Measurements from ENCODE around the gene PRDM16. TPM values are rescaled to one million over a fixed set of nuclear protein-coding genes. Genes with fewer than 3 reads are reported as not detected.

Gene PRDM16
- total RNA-seq, 1 experiment from 2014 or later = 0.09 TPM

DNA sequence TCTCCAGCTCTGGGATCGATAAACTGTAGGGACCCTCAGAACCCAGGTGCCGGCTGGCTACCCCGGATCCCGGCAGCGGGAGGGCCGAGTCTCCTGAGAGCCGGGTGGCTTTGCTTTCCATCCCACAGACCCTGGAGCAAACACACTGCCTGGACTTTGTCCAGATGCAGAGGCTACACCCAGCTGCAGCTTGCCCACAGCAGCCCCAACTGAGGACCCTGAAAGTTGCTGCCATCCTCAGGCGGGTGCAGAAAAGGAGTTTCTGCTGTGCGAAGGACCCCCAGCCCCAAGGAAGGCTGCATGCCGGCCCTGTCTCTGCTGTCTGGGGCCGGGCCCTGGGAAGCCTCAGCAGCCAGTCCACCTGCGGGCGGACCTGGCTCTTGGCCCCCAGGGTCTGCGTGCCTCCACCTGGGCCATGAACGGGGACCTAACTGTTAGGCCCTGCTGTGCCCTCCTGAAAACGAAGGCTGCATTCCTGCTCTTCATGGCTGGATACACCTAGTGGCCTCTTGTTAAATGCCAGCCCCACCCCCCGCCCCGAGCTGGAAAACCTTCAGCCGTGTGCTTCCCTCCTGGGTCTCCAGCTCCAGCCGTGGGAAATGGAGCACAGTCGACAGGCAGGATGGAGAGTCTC is 287.9 kb downstream of the PRDM16 start:
- intact Hi-C loops (cut with micrococcal nuclease; ENCODE audit: unreplicated experiment) = no loop called here
- no peaks in the 10 kb centered on the region for H3K9me3 Mint-ChIP-seq (ENCODE audit: low read depth, unreplicated experiment)
- TF ChIP-seq CTCF (IDR thresholded peaks at IDR 0.05; ENCODE audit: unreplicated experiment) = no peak
- H3K27ac Mint-ChIP-seq (ENCODE audit: unreplicated experiment) = no peak overlapping the region
- no peaks in the 10 kb centered on the region for H3K36me3 Mint-ChIP-seq (ENCODE audit: insufficient read depth, unreplicated experiment)
- CTCF ChIA-PET = no interaction called here
- DNase-seq = no peak
- peaks cover 50% of the 10 kb centered on the region for H3K27me3 Mint-ChIP-seq (ENCODE audit: unreplicated experiment)
- BruUV-seq (replicated peaks) = no TSS peak
- H3K4me1 Mint-ChIP-seq (ENCODE audit: low read depth, unreplicated experiment) = no peaks in the 10 kb centered on the region
- H3K4me3 Mint-ChIP-seq (ENCODE audit: low read depth, unreplicated experiment) = no peak overlapping the region

DNA sequence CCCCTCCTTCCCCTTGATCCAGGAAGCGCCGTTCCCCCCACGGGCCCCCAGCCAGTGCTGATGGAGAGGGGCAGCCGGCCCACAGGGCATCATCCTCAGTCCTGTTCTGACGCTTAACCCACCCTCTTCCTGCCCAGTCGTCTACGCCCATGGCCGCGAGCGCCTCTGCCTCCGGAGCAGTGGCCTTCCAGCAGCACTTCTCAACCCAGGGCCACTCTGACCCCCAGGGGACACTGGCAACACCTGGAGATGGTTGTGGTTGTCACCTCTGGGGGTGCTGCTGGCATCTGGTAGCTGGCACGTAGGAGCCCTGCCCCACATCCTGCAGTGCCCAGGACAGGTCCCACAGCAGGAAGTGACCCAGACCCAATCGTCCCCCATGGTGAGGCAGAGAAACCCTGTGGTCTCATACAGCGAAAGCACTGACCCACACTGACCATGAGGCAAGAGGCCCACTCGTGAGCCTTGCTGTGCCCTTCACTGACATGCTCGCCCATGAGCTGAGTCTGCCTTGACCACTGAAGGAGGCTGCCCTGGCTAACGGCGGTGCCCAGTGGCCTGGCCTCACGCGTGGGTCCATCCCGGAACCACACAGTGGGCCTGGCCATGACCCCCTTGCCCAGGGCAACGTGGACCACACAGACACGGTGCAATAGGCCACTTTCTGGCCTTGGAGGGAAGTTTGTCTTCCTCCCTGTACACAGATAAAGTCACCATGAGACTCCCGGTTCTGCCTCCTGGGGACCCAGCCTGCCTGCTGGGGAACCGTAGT is 288.7 kb downstream of the PRDM16 start:
- H3K27ac Mint-ChIP-seq (ENCODE audit: unreplicated experiment) = no peak overlapping the region
- no peaks in the 10 kb centered on the region for H3K36me3 Mint-ChIP-seq (ENCODE audit: insufficient read depth, unreplicated experiment)
- H3K4me3 Mint-ChIP-seq (ENCODE audit: low read depth, unreplicated experiment) = no peak overlapping the region
- no peaks in the 10 kb centered on the region for H3K9me3 Mint-ChIP-seq (ENCODE audit: low read depth, unreplicated experiment)
- no peaks in the 10 kb centered on the region for H3K4me1 Mint-ChIP-seq (ENCODE audit: low read depth, unreplicated experiment)
- peaks cover 50% of the 10 kb centered on the region for H3K27me3 Mint-ChIP-seq (ENCODE audit: unreplicated experiment)
- no TSS peak for BruUV-seq (replicated peaks)
- no peak for DNase-seq
- intact Hi-C loops (cut with micrococcal nuclease; ENCODE audit: unreplicated experiment) = no loop called here
- CTCF ChIA-PET = interaction anchor here (1.2 kb wide), 1 partner anchor 8 kb away, joined by 4 read pairs; no protein-coding TSS in a partner anchor
- no peak for TF ChIP-seq CTCF (IDR thresholded peaks at IDR 0.05; ENCODE audit: unreplicated experiment)

DNA sequence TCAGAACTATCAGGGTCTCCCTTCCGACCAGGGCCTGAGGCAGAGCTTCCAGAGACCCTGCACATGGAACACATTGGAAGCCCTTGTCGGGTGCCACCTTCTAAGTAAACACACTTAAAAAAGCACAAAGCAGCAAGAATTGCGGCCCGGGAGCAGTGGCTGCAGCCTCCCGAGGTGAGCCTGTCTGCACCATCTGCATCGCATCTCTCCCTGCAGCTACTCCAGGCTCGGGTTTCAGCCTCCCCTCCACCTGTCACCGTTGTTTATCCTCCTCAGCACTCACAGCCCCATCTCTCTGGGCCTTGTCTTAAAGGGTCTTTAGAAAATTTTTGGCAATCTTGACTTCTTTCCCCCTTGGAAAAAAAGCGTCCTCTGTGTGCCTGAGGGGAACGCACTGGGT is 290.3 kb downstream of the PRDM16 start:
- H3K27ac Mint-ChIP-seq (ENCODE audit: unreplicated experiment) = no peak overlapping the region
- CTCF ChIA-PET = no interaction called here
- no peak for TF ChIP-seq CTCF (IDR thresholded peaks at IDR 0.05; ENCODE audit: unreplicated experiment)
- no peaks in the 10 kb centered on the region for H3K4me1 Mint-ChIP-seq (ENCODE audit: low read depth, unreplicated experiment)
- peaks cover 48% of the 10 kb centered on the region for H3K27me3 Mint-ChIP-seq (ENCODE audit: unreplicated experiment)
- intact Hi-C loops (cut with micrococcal nuclease; ENCODE audit: unreplicated experiment) = no loop called here
- no peaks in the 10 kb centered on the region for H3K36me3 Mint-ChIP-seq (ENCODE audit: insufficient read depth, unreplicated experiment)
- H3K9me3 Mint-ChIP-seq (ENCODE audit: low read depth, unreplicated experiment) = no peaks in the 10 kb centered on the region
- no peak for DNase-seq
- H3K4me3 Mint-ChIP-seq (ENCODE audit: low read depth, unreplicated experiment) = no peak overlapping the region
- no TSS peak for BruUV-seq (replicated peaks)

GRCh38 chr1:3359756-3360440 is 290.9 kb downstream of the PRDM16 start:
- CTCF ChIA-PET = no interaction called here
- Mint-ChIP-seq H3K4me3 (ENCODE audit: low read depth, unreplicated experiment) (no peak overlapping the region), H3K36me3 (ENCODE audit: insufficient read depth, unreplicated experiment) (no peaks in the 10 kb centered on the region), H3K27me3 (ENCODE audit: unreplicated experiment) (peaks cover 48% of the 10 kb centered on the region), H3K4me1 (ENCODE audit: low read depth, unreplicated experiment) (no peaks in the 10 kb centered on the region), H3K27ac (ENCODE audit: unreplicated experiment) (no peak overlapping the region), H3K9me3 (ENCODE audit: low read depth, unreplicated experiment) (no peaks in the 10 kb centered on the region)
- intact Hi-C loops (cut with micrococcal nuclease; ENCODE audit: unreplicated experiment) = no loop called here
- no peak for TF ChIP-seq CTCF (IDR thresholded peaks at IDR 0.05; ENCODE audit: unreplicated experiment)
- no TSS peak for BruUV-seq (replicated peaks)
- DNase-seq = no peak
